Neural progenitor cell (in vitro differentiated cells): Measurements from ENCODE around the gene SHOC2. TPM values are rescaled to one million over a fixed set of nuclear protein-coding genes. Genes with fewer than 3 reads are reported as not detected.

Experiments
- DNase-seq: peaks from one replicate; pipeline ENCODE4 v3.0.0-alpha.2; 2016; ENCODE audit warnings: low spot score
- H2AFZ ChIP-seq: fragments of 200-600 bp; sonication (generic); replicated peaks from 2 replicates; pipeline ENCODE4 v1.6.1; 2016; ENCODE audit warnings: antibody characterized with exemption
- H3F3A ChIP-seq: fragments of 200-600 bp; sonication (generic); 2 replicates; pipeline ENCODE4 v1.6.1; 2016; ENCODE audit warnings: antibody characterized with exemption, low read depth
- H3K27ac ChIP-seq: fragments of 200-600 bp; sonication (generic); 2 replicates; pipeline ENCODE4 v1.5.1; 2016; ENCODE audit warnings: mild to moderate bottlenecking
- H3K27me3 ChIP-seq: fragments of 200-600 bp; sonication (generic); 2 replicates; pipeline ENCODE4 v1.6.1; 2016; ENCODE audit warnings: mild to moderate bottlenecking, moderate library complexity
- H3K36me3 ChIP-seq: fragments of 200-600 bp; sonication (generic); 2 replicates; pipeline ENCODE4 v1.5.1; 2016
- H3K4me1 ChIP-seq: fragments of 200-600 bp; sonication (generic); 2 replicates; pipeline ENCODE4 v1.6.1; 2016; ENCODE audit warnings: mixed run types
- H3K4me2 ChIP-seq: fragments of 200-600 bp; sonication (generic); 2 replicates; pipeline ENCODE4 v1.6.1; 2016
- H3K4me3 ChIP-seq: fragments of 200-600 bp; sonication (generic); 2 replicates; pipeline ENCODE4 v1.5.1; 2016
- H3K79me2 ChIP-seq: fragments of 200-600 bp; sonication (generic); 2 replicates; pipeline ENCODE4 v1.6.1; 2016; ENCODE audit warnings: low read depth
- H3K9ac ChIP-seq: fragments of 200-600 bp; sonication (generic); 2 replicates; pipeline ENCODE4 v1.6.1; 2016
- H3K9me3 ChIP-seq: fragments of 200-600 bp; sonication (generic); 2 replicates; pipeline ENCODE4 v1.5.1; 2016; ENCODE audit warnings: low read depth
- H4K20me1 ChIP-seq: fragments of 200-600 bp; sonication (generic); 2 replicates; pipeline ENCODE4 v1.6.1; 2016; ENCODE audit warnings: low read depth
- H3K27ac Mint-ChIP-seq: 3 replicates; pipeline ENCODE4 v1.8.0; 2021; ENCODE audit warnings: mixed read lengths
- H3K27me3 Mint-ChIP-seq: 2 replicates; pipeline ENCODE4 v1.8.0; 2022; ENCODE audit warnings: low read depth, mild to moderate bottlenecking, inconsistent platforms, moderate library complexity, mixed read lengths; ENCODE audit not compliant: insufficient read depth
- H3K36me3 Mint-ChIP-seq: 3 replicates; pipeline ENCODE4 v1.8.0; 2021; ENCODE audit warnings: mixed read lengths
- H3K4me1 Mint-ChIP-seq: 3 replicates; pipeline ENCODE4 v1.8.0; 2021; ENCODE audit warnings: mixed read lengths
- H3K4me3 Mint-ChIP-seq: 3 replicates; pipeline ENCODE4 v1.8.0; 2021; ENCODE audit warnings: mild to moderate bottlenecking, moderate library complexity, mixed read lengths
- H3K9me3 Mint-ChIP-seq: 3 replicates; pipeline ENCODE4 v1.8.0; 2020; ENCODE audit warnings: mixed read lengths
- CTCF ChIP-seq: fragments of 200-600 bp; sonication (generic); IDR thresholded peaks from 2 replicates; pipeline ENCODE4 v1.5.1; 2017; ENCODE audit warnings: antibody characterized with exemption, mild to moderate bottlenecking
- EZH2 ChIP-seq: fragments of 200-600 bp; sonication (generic); IDR thresholded peaks from 2 replicates; pipeline ENCODE4 v1.6.1; 2017; ENCODE audit warnings: antibody characterized with exemption, mild to moderate bottlenecking, moderate library complexity
- EZH2phosphoT487 ChIP-seq: fragments of 200-600 bp; sonication (generic); IDR thresholded peaks from 2 replicates; pipeline ENCODE4 v1.6.1; 2017; ENCODE audit warnings: antibody characterized with exemption
- total RNA-seq: library from RNA; depleted of rRNA; stranded (reverse); fragments of >200 nt; gene quantifications from 2 replicates; pipeline ENCODE4 v1.2.3, GENCODE V29; 2015; ENCODE audit warnings: low replicate concordance

Gene SHOC2
- total RNA-seq, 1 donor from 2014 or later, result 54.9 TPM

- Histone ChIP-seq H4K20me1 (peaks cover 4% of the 10 kb centered on the region), H3K27ac (no peak overlapping the region), H3K79me2 (peaks cover 83% of the 10 kb centered on the region)
Measured at GRCh38 chr10:110978204-110978603, 58.8 kb downstream of the SHOC2 start.

GRCh38 chr10:110979611-110980010 is 60.2 kb downstream of the SHOC2 start:
- H3K9ac ChIP-seq, result no peak overlapping the region

More at GRCh38 chr10:110978204-110978603, 58.8 kb downstream of the SHOC2 start:
- TF ChIP-seq EZH2 (no peak), EZH2phosphoT487 (no peak), CTCF (no peak)
- no peak overlapping the region for H3K4me3 Mint-ChIP-seq
- Histone ChIP-seq H3K9ac (no peak overlapping the region), H3K27me3 (no peaks in the 10 kb centered on the region), H3K4me1 (no peaks in the 10 kb centered on the region), H3K9me3 (no peaks in the 10 kb centered on the region), H2AFZ (no peak overlapping the region), H3K4me2 (no peak overlapping the region), H3K36me3 (peaks cover 3% of the 10 kb centered on the region), H3K4me3 (no peak overlapping the region), H3F3A (no peaks in the 10 kb centered on the region)
- H3K4me1 Mint-ChIP-seq, result no peaks in the 10 kb centered on the region
- no peaks in the 10 kb centered on the region for H3K27me3 Mint-ChIP-seq
- H3K27ac Mint-ChIP-seq, result no peak overlapping the region
- H3K9me3 Mint-ChIP-seq, result peaks cover 7% of the 10 kb centered on the region
- H3K36me3 Mint-ChIP-seq, result peaks cover 27% of the 10 kb centered on the region
- DNase-seq, result no peak

GRCh38 chr10:110980807-110981206 is 61.4 kb downstream of the SHOC2 start:
- Histone ChIP-seq H2AFZ (no peak overlapping the region), H3K27ac (no peak overlapping the region), H4K20me1 (no peaks in the 10 kb centered on the region), H3K36me3 (peaks cover 3% of the 10 kb centered on the region), H3K27me3 (no peaks in the 10 kb centered on the region), H3K4me2 (no peak overlapping the region), H3K9ac (no peak overlapping the region), H3K79me2 (peaks cover 80% of the 10 kb centered on the region), H3F3A (no peaks in the 10 kb centered on the region), H3K9me3 (no peaks in the 10 kb centered on the region), H3K4me3 (no peak overlapping the region), H3K4me1 (no peaks in the 10 kb centered on the region)
- peaks cover 7% of the 10 kb centered on the region for H3K9me3 Mint-ChIP-seq
- H3K4me3 Mint-ChIP-seq, result no peak overlapping the region
- no peak for DNase-seq
- peaks cover 2% of the 10 kb centered on the region for H3K27me3 Mint-ChIP-seq
- TF ChIP-seq EZH2phosphoT487 (no peak), EZH2 (no peak), CTCF (no peak)
- no peaks in the 10 kb centered on the region for H3K4me1 Mint-ChIP-seq
- peaks cover 28% of the 10 kb centered on the region for H3K36me3 Mint-ChIP-seq
- no peak overlapping the region for H3K27ac Mint-ChIP-seq

More at GRCh38 chr10:110979611-110980010, 60.2 kb downstream of the SHOC2 start:
- H3K9me3 ChIP-seq, result no peaks in the 10 kb centered on the region
- TF ChIP-seq CTCF (no peak), EZH2phosphoT487 (no peak), EZH2 (no peak)
- no peak overlapping the region for H3K4me3 ChIP-seq
- Mint-ChIP-seq H3K4me1 (no peaks in the 10 kb centered on the region), H3K9me3 (peaks cover 7% of the 10 kb centered on the region), H3K36me3 (peaks cover 31% of the 10 kb centered on the region), H3K27me3 (peaks cover 2% of the 10 kb centered on the region), H3K4me3 (no peak overlapping the region), H3K27ac (no peak overlapping the region)
- peaks cover 3% of the 10 kb centered on the region for H3K36me3 ChIP-seq
- no peak for DNase-seq
- peaks cover 83% of the 10 kb centered on the region for H3K79me2 ChIP-seq
- H2AFZ ChIP-seq, result no peak overlapping the region
- no peak overlapping the region for H3K4me2 ChIP-seq
- H3K27ac ChIP-seq, result no peak overlapping the region
- H3F3A ChIP-seq, result no peaks in the 10 kb centered on the region
- H3K27me3 ChIP-seq, result no peaks in the 10 kb centered on the region
- H3K4me1 ChIP-seq, result no peaks in the 10 kb centered on the region
- no peaks in the 10 kb centered on the region for H4K20me1 ChIP-seq
